HepG2 (cell line): ENCODE data around the gene CD4. TPM values are rescaled to one million over a fixed set of nuclear protein-coding genes. Genes with fewer than 3 reads are reported as not detected.

ENCODE experiments used
- ARHGAP35 ChIP-seq: sonication (generic); formaldehyde crosslinking; IDR thresholded peaks from 2 replicates; pipeline ENCODE4 v1.9.0; 2022; ENCODE audit warnings: mild to moderate bottlenecking, inconsistent platforms, moderate library complexity, missing genetic modification reagents, borderline replicate concordance
- BHLHE40 ChIP-seq: IDR thresholded peaks from 2 replicates; pipeline ENCODE4 v1.6.1; 2011; ENCODE audit warnings: low read length, improper control_type of control experiment
- GATAD1 ChIP-seq: IDR thresholded peaks from 2 replicates; pipeline ENCODE4 v1.6.1; 2016; ENCODE audit warnings: missing genetic modification reagents, missing compliant biosample characterization
- GTF3A ChIP-seq: sonication (generic); formaldehyde crosslinking; conservative IDR thresholded peaks from 2 replicates; pipeline ENCODE4 v1.4.0; 2020; ENCODE audit warnings: mild to moderate bottlenecking, missing genetic modification reagents
- HCFC1 ChIP-seq: fragments of 150-350 bp; IDR thresholded peaks from 2 replicates; pipeline ENCODE4 v1.6.1; 2014; ENCODE audit warnings: low read depth, low read length
- HIVEP1 ChIP-seq: sonication (generic); formaldehyde crosslinking; IDR thresholded peaks from 2 replicates; pipeline ENCODE4 v1.4.0; 2020; ENCODE audit warnings: mild to moderate bottlenecking, missing genetic modification reagents
- MTF2 ChIP-seq: sonication (generic); formaldehyde crosslinking; IDR thresholded peaks from 2 replicates; pipeline ENCODE4 v1.5.0; 2020; ENCODE audit warnings: missing genetic modification reagents, borderline replicate concordance
- SP2 ChIP-seq: sonication (generic); formaldehyde crosslinking; IDR thresholded peaks from 2 replicates; pipeline ENCODE4 v1.5.1; 2020; ENCODE audit warnings: mild to moderate bottlenecking, missing genetic modification reagents
- SP4 ChIP-seq: sonication (generic); formaldehyde crosslinking; IDR thresholded peaks from 2 replicates; pipeline ENCODE4 v1.8.1; 2023; ENCODE audit warnings: mild to moderate bottlenecking, missing genetic modification reagents
- SRSF1 ChIP-seq: fragments of 200-400 bp; formaldehyde crosslinking; optimal IDR thresholded peaks from 2 replicates; pipeline ENCODE3; 2017; ENCODE audit warnings: mild to moderate bottlenecking, low read depth, low read length, moderate library complexity
- WIZ ChIP-seq: sonication (generic); formaldehyde crosslinking; IDR thresholded peaks from 2 replicates; pipeline ENCODE4 v1.5.1; 2020; ENCODE audit warnings: mild to moderate bottlenecking, missing genetic modification reagents
- ZFP36L2 ChIP-seq: sonication (generic); formaldehyde crosslinking; IDR thresholded peaks from 2 replicates; pipeline ENCODE4 v1.4.0; 2020; ENCODE audit warnings: missing genetic modification reagents
- ZNF160 ChIP-seq: sonication (generic); formaldehyde crosslinking; IDR thresholded peaks from 2 replicates; pipeline ENCODE4 v1.8.0; 2022; ENCODE audit warnings: mild to moderate bottlenecking, inconsistent platforms, missing genetic modification reagents
- ZNF430 ChIP-seq: sonication (generic); formaldehyde crosslinking; IDR thresholded peaks from 2 replicates; pipeline ENCODE4 v1.9.0; 2021; ENCODE audit warnings: mild to moderate bottlenecking, missing genetic modification reagents
- ZNF768 ChIP-seq: sonication (generic); formaldehyde crosslinking; IDR thresholded peaks from 2 replicates; pipeline ENCODE4 v1.4.0; 2020; ENCODE audit warnings: missing genetic modification reagents
- ZNF772 ChIP-seq: sonication (generic); formaldehyde crosslinking; IDR thresholded peaks from 2 replicates; pipeline ENCODE4 v1.5.0; 2020; ENCODE audit warnings: mild to moderate bottlenecking, missing genetic modification reagents
- polyA plus RNA-seq, 8 experiments: library from polyadenylated mRNA; depleted of rRNA in 3 of 8; stranded (reverse) in 7 of 8; unstranded in 1 of 8; fragments of >200 nt; fragmentation: Illumina TruSeq in 4 of 8; extraction: Trizol in 4 of 8; gene quantifications; 2 replicates each; pipeline versions ENCODE4 v1.2.1 to v1.2.3, GENCODE V29; 2011 to 2016; ENCODE audit warnings: low read depth in 4 of 8, missing spikeins in 1 of 8, mixed read lengths in 1 of 8; ENCODE audit not compliant: insufficient read depth in 1 of 8
- total RNA-seq, 5 experiments: library from RNA; depleted of rRNA; stranded (reverse); fragments of >200 nt; fragmentation: Illumina TruSeq; extraction: Trizol; gene quantifications; 2 replicates each; pipeline ENCODE4 v1.2.3, GENCODE V29; 2016; ENCODE audit warnings: low read depth in 1 of 5
- TF ChIP-seq, protein P1 (sequence below): sonication (generic); IDR thresholded peaks from 2 replicates; pipeline ENCODE4 v1.6.1; 2016; ENCODE audit warnings: low read depth, borderline replicate concordance
- TF ChIP-seq, protein P2 (sequence below): sonication (generic); formaldehyde crosslinking; IDR thresholded peaks from 2 replicates; pipeline ENCODE4 v1.9.0; 2021; ENCODE audit warnings: missing genetic modification reagents, mild to moderate bottlenecking, borderline replicate concordance
- TF ChIP-seq, protein P3 (sequence below): sonication (generic); formaldehyde crosslinking; IDR thresholded peaks from 2 replicates; pipeline ENCODE4 v1.8.1; 2023; ENCODE audit warnings: mild to moderate bottlenecking, missing genetic modification reagents, borderline replicate concordance
- TF ChIP-seq, protein P4 (sequence below): sonication (generic); formaldehyde crosslinking; IDR thresholded peaks from 2 replicates; pipeline ENCODE4 v1.5.0; 2020; ENCODE audit warnings: mild to moderate bottlenecking, missing genetic modification reagents
- TF ChIP-seq, protein P5 (sequence below): sonication (generic); formaldehyde crosslinking; IDR thresholded peaks from 2 replicates; pipeline ENCODE4 v1.5.0; 2020; ENCODE audit warnings: mild to moderate bottlenecking, missing genetic modification reagents

The CD4 gene
- total and polyA plus RNA-seq, 2 of the 13 experiments (the other 11 are each of a cell fraction or from before 2014, with no cell fraction given) = 0.07 to 0.95 TPM

DNA sequence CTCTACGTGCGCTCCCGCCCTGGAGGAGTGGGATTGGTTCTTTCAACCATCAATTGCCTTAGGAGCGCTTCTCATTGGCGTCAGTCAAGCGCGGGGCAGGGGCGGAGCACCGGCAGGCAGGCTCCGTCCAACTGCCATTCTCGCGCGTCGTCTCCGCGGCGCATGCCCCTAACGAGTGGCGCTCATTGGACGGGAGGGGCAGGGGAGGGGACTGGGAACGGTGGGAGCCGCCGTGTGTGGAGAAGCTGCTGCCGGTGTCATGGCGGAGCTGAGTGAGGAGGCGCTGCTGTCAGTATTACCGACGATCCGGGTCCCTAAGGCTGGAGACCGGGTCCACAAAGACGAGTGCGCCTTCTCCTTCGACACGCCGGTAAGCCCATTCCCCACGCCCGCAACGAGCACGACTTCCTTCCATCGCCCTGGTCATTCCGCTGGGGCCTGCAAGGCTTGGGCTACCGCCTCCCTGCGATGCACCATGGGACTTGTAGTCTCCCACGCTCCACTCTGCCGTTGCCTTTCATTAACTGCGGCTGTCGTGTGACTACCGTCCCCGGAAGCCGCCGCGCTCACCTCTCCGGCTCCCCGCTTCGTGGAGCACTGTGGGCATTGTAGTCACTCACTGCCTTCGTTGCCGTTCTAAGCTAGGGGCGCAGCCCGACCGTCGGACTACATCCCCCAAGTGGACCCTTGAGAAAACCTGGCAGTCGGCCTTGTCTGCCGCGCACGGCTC is 62.8 kb downstream of the CD4 start, which contains the start of gene USP5 (continued):
- TF ChIP-seq, protein P1, sequence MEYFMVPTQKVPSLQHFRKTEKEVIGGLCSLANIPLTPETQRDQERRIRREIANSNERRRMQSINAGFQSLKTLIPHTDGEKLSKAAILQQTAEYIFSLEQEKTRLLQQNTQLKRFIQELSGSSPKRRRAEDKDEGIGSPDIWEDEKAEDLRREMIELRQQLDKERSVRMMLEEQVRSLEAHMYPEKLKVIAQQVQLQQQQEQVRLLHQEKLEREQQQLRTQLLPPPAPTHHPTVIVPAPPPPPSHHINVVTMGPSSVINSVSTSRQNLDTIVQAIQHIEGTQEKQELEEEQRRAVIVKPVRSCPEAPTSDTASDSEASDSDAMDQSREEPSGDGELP = peak; percentile 46; the same call in 1 of the 2 replicates
- peak; percentile 61; the same call in 1 of the 2 replicates for TF ChIP-seq WIZ (CRISPR knock-in tag)
- no peak for TF ChIP-seq ZNF430 (CRISPR knock-in tag)
- no peak for TF ChIP-seq ZFP36L2
- peak; percentile 100 for TF ChIP-seq HCFC1
- peak; percentile 90 for TF ChIP-seq GATAD1 (CRISPR knock-in tag)
- TF ChIP-seq HIVEP1 (CRISPR knock-in tag) = no peak
- 0 out of 2 replicates have a peak, but pooled peaks have one; percentile 38 for TF ChIP-seq ARHGAP35 (CRISPR knock-in tag)
- no peak for TF ChIP-seq GTF3A (CRISPR knock-in tag)
- TF ChIP-seq, protein P2, sequence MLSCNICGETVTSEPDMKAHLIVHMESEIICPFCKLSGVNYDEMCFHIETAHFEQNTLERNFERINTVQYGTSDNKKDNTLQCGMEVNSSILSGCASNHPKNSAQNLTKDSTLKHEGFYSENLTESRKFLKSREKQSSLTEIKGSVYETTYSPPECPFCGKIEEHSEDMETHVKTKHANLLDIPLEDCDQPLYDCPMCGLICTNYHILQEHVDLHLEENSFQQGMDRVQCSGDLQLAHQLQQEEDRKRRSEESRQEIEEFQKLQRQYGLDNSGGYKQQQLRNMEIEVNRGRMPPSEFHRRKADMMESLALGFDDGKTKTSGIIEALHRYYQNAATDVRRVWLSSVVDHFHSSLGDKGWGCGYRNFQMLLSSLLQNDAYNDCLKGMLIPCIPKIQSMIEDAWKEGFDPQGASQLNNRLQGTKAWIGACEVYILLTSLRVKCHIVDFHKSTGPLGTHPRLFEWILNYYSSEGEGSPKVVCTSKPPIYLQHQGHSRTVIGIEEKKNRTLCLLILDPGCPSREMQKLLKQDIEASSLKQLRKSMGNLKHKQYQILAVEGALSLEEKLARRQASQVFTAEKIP (CRISPR knock-in tag) = no peak
- TF ChIP-seq, protein P3, sequence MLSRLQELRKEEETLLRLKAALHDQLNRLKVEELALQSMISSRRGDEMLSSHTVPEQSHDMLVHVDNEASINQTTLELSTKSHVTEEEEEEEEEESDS (CRISPR knock-in tag) = 0 out of 2 replicates have a peak, but pooled peaks have one; percentile 36
- peak; percentile 63 for TF ChIP-seq ZNF772 (CRISPR knock-in tag)
- peak; percentile 81 for TF ChIP-seq SRSF1
- TF ChIP-seq, protein P4, sequence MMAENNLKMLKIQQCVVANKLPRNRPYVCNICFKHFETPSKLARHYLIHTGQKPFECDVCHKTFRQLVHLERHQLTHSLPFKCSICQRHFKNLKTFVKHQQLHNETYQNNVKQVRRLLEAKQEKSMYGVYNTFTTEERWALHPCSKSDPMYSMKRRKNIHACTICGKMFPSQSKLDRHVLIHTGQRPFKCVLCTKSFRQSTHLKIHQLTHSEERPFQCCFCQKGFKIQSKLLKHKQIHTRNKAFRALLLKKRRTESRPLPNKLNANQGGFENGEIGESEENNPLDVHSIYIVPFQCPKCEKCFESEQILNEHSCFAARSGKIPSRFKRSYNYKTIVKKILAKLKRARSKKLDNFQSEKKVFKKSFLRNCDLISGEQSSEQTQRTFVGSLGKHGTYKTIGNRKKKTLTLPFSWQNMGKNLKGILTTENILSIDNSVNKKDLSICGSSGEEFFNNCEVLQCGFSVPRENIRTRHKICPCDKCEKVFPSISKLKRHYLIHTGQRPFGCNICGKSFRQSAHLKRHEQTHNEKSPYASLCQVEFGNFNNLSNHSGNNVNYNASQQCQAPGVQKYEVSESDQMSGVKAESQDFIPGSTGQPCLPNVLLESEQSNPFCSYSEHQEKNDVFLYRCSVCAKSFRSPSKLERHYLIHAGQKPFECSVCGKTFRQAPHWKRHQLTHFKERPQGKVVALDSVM (CRISPR knock-in tag) = 0 out of 2 replicates have a peak, but pooled peaks have one; percentile 19
- TF ChIP-seq, protein P5, sequence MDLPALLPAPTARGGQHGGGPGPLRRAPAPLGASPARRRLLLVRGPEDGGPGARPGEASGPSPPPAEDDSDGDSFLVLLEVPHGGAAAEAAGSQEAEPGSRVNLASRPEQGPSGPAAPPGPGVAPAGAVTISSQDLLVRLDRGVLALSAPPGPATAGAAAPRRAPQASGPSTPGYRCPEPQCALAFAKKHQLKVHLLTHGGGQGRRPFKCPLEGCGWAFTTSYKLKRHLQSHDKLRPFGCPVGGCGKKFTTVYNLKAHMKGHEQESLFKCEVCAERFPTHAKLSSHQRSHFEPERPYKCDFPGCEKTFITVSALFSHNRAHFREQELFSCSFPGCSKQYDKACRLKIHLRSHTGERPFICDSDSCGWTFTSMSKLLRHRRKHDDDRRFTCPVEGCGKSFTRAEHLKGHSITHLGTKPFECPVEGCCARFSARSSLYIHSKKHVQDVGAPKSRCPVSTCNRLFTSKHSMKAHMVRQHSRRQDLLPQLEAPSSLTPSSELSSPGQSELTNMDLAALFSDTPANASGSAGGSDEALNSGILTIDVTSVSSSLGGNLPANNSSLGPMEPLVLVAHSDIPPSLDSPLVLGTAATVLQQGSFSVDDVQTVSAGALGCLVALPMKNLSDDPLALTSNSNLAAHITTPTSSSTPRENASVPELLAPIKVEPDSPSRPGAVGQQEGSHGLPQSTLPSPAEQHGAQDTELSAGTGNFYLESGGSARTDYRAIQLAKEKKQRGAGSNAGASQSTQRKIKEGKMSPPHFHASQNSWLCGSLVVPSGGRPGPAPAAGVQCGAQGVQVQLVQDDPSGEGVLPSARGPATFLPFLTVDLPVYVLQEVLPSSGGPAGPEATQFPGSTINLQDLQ (CRISPR knock-in tag) = no peak
- TF ChIP-seq ZNF768 (CRISPR knock-in tag) = no peak
- no peak; the same call in 1 of the 2 replicates for TF ChIP-seq ZNF160 (CRISPR knock-in tag)
- TF ChIP-seq SP2 (CRISPR knock-in tag) = peak; percentile 91
- TF ChIP-seq MTF2 (CRISPR knock-in tag) = no peak; the same call in 1 of the 2 replicates
- TF ChIP-seq SP4 = peak; percentile 75
- TF ChIP-seq BHLHE40 = peak; percentile 67
